Panc1 (cell line): ENCODE results near the gene CLDN2. TPM values are rescaled to one million over a fixed set of nuclear protein-coding genes. Genes with fewer than 3 reads are reported as not detected.

ENCODE experiments used
- ATAC-seq: fragments of 200-7000 bp; cut with Tn5 transposase; 2 replicates; pipeline ENCODE4 v1.9.1; 2020; ENCODE audit warnings: mild to moderate bottlenecking, moderate library complexity
- BruUV-seq: library from RNA; stranded (reverse); fragments of 400-500 nt; replicated peaks from 2 replicates; lab custom pipeline; 2021; lab: Mats Ljungman, UMichigan
- CTCF ChIA-PET: fragments of 300-600 bp; sonication (Branson Sonifier 250); formaldehyde crosslinking; loops from one replicate; lab custom pipeline; 2022; ENCODE audit warnings: antibody characterized with exemption; lab: Charles Lee
- POLR2A ChIA-PET: fragments of 300-600 bp; sonication (Branson Sonifier 250); formaldehyde crosslinking; loops from one replicate; lab custom pipeline; 2022; ENCODE audit warnings: antibody characterized with exemption; lab: Charles Lee
- DNase-seq: peaks from one replicate; pipeline ENCODE4 v3.0.0-alpha.2; 2010; ENCODE audit warnings: low read depth, low spot score
- H3K27ac ChIP-seq: 2 replicates; pipeline ENCODE4 v1.5.1; 2011; ENCODE audit warnings: mild to moderate bottlenecking, low read length, inconsistent platforms
- H3K27me3 ChIP-seq: fragments of 200-500 bp; sonication (Bioruptor generic); 2 replicates; pipeline ENCODE4 v1.6.0; 2014; ENCODE audit warnings: low read length, inconsistent platforms; ENCODE audit not compliant: control insufficient read depth, insufficient read depth
- H3K36me3 ChIP-seq: fragments of 200-500 bp; sonication (Bioruptor generic); 2 replicates; pipeline ENCODE4 v1.5.1; 2014; ENCODE audit warnings: inconsistent platforms, mild to moderate bottlenecking, low read length, moderate library complexity; ENCODE audit not compliant: control insufficient read depth, insufficient read depth
- H3K4me1 ChIP-seq: 2 replicates; pipeline ENCODE4 v1.5.1; 2011; ENCODE audit warnings: inconsistent platforms, mild to moderate bottlenecking, low read length, moderate library complexity; ENCODE audit not compliant: control insufficient read depth, insufficient read depth
- H3K4me3 ChIP-seq, 2 experiments: 2 replicates each; pipeline ENCODE4 v1.5.1; 2011 to 2012; ENCODE audit warnings: low read depth in 2 of 2, low read length in 2 of 2, mild to moderate bottlenecking in 2 of 2, inconsistent platforms in 1 of 2, moderate library complexity in 1 of 2
- H3K9me3 ChIP-seq: fragments of 200-500 bp; sonication (Bioruptor generic); 2 replicates; pipeline ENCODE4 v1.5.1; 2014; ENCODE audit warnings: low read depth, mild to moderate bottlenecking, inconsistent platforms, low read length, moderate library complexity; ENCODE audit not compliant: control insufficient read depth, insufficient read depth
- CTCF ChIP-seq: fragments of 450-650 bp; IDR thresholded peaks from 2 replicates; pipeline ENCODE4 v1.5.1; 2017; ENCODE audit warnings: mild to moderate bottlenecking
- POLR2AphosphoS5 ChIP-seq: IDR thresholded peaks from 2 replicates; pipeline ENCODE4 v1.6.1; 2012; ENCODE audit warnings: mild to moderate bottlenecking, low read depth, low read length, moderate library complexity
- SIN3A ChIP-seq: IDR thresholded peaks from 2 replicates; pipeline ENCODE4 v1.6.1; 2012; ENCODE audit warnings: low read depth, mild to moderate bottlenecking, low read length, moderate library complexity, borderline replicate concordance; ENCODE audit not compliant: insufficient read depth
- TCF7L2 ChIP-seq: IDR thresholded peaks from 2 replicates; pipeline ENCODE4 v1.6.1; 2011; ENCODE audit warnings: mild to moderate bottlenecking, low read depth, low read length, inconsistent platforms
- in situ Hi-C: cut with HindIII; loops from 2 replicates; pipeline ENCODE4 v1.10.0; 2016; ENCODE audit warnings: low sequenced_read_pairs, low pct_unique_long_range_greater_than_20kb
- intact Hi-C: fragments of 100-400 bp; cut with micrococcal nuclease; formaldehyde crosslinking; loops from one replicate; pipeline ENCODE4 v1.10.0; 2022; ENCODE audit not compliant: unreplicated experiment
- total RNA-seq: library from RNA; stranded (reverse); gene quantifications from one replicate; pipeline ENCODE4 v1.2.1, GENCODE V29; 2021; ENCODE audit not compliant: unreplicated experiment
- TF ChIP-seq, protein P1 (sequence below), 2 experiments: IDR thresholded peaks; 2 replicates each; pipeline ENCODE4 v1.6.1; 2011 to 2012; ENCODE audit warnings: low read depth in 2 of 2, control low read depth in 1 of 2, low read length in 1 of 2, mild to moderate bottlenecking in 1 of 2, moderate library complexity in 1 of 2; ENCODE audit not compliant: insufficient read depth in 1 of 2

Gene CLDN2
- total RNA-seq, 1 experiment from 2014 or later = 0.10 TPM

DNA sequence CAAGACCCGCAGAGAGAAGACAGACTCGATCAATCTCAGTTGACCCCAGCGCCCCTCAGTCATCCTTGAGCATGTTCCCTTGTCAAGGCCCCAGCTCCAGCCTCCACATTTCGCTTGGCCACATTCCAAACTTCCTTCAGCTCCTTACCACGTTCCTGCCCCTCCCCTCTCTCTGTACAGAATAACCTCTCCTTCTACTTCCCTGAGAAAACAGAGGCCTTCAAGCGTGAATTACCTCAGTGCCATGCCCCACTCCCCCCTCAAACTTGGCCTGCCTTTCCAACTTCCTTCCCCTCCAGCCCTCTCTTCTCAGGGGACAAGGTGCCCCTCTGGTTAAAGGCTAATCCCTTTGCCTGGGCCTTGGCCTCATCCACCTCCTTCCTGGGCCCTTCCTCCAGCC is 13.8 kb upstream of the CLDN2 start:
- TF ChIP-seq TCF7L2 = no peak
- TF ChIP-seq, protein P1, sequence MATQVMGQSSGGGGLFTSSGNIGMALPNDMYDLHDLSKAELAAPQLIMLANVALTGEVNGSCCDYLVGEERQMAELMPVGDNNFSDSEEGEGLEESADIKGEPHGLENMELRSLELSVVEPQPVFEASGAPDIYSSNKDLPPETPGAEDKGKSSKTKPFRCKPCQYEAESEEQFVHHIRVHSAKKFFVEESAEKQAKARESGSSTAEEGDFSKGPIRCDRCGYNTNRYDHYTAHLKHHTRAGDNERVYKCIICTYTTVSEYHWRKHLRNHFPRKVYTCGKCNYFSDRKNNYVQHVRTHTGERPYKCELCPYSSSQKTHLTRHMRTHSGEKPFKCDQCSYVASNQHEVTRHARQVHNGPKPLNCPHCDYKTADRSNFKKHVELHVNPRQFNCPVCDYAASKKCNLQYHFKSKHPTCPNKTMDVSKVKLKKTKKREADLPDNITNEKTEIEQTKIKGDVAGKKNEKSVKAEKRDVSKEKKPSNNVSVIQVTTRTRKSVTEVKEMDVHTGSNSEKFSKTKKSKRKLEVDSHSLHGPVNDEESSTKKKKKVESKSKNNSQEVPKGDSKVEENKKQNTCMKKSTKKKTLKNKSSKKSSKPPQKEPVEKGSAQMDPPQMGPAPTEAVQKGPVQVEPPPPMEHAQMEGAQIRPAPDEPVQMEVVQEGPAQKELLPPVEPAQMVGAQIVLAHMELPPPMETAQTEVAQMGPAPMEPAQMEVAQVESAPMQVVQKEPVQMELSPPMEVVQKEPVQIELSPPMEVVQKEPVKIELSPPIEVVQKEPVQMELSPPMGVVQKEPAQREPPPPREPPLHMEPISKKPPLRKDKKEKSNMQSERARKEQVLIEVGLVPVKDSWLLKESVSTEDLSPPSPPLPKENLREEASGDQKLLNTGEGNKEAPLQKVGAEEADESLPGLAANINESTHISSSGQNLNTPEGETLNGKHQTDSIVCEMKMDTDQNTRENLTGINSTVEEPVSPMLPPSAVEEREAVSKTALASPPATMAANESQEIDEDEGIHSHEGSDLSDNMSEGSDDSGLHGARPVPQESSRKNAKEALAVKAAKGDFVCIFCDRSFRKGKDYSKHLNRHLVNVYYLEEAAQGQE (IDR thresholded peaks at IDR 0.05; ENCODE audit: insufficient read depth in 1 of 2, low read depth in 2 of 2, low read length in 1 of 2) = no peak
- TF ChIP-seq SIN3A = no peak
- TF ChIP-seq CTCF = no peak
- no peak for TF ChIP-seq POLR2AphosphoS5
- ATAC-seq (no peak), DNase-seq (no peak)
- no peak overlapping the region for H3K27ac ChIP-seq
- no peak overlapping the region for H3K4me3 ChIP-seq
- no peaks in the 10 kb centered on the region for H3K9me3 ChIP-seq
- in situ Hi-C loops (no loop called here), intact Hi-C loops (no loop called here)
- ChIA-PET POLR2A (no interaction called here), CTCF (no interaction called here)
- no TSS peak for BruUV-seq
- H3K4me1 ChIP-seq = no peaks in the 10 kb centered on the region
- no peaks in the 10 kb centered on the region for H3K27me3 ChIP-seq
- H3K36me3 ChIP-seq = no peaks in the 10 kb centered on the region

- BruUV-seq = no TSS peak
- no peaks in the 10 kb centered on the region for H3K36me3 ChIP-seq
- ChIA-PET POLR2A (no interaction called here), CTCF (no interaction called here)
- peaks cover 3% of the 10 kb centered on the region; the same call in 1 of the 2 replicates for H3K27me3 ChIP-seq
- no peak overlapping the region for H3K27ac ChIP-seq
- in situ Hi-C loops = no loop called here
- no peaks in the 10 kb centered on the region for H3K9me3 ChIP-seq
- DNase-seq (no peak), ATAC-seq (no peak)
- TF ChIP-seq POLR2AphosphoS5 (no peak), CTCF (no peak), SIN3A (no peak), TCF7L2 (no peak)
- TF ChIP-seq, protein P1 (IDR thresholded peaks at IDR 0.05; ENCODE audit: insufficient read depth in 1 of 2, low read depth in 2 of 2, low read length in 1 of 2) = no peak
- H3K4me1 ChIP-seq = no peaks in the 10 kb centered on the region
- intact Hi-C loops = no loop called here
- H3K4me3 ChIP-seq = no peak overlapping the region
Observed at GRCh38 chrX:106912864-106913263, 7.3 kb upstream of the CLDN2 start.
